PC-3 (cell line): ENCODE data around the gene TSFM.

Experiments
- EZH2 ChIP-seq: fragments of 300-600 bp; sonication (generic); IDR thresholded peaks from one replicate; pipeline ENCODE4 v1.6.1; 2017; ENCODE audit warnings: antibody characterized with exemption, mild to moderate bottlenecking, low read length; ENCODE audit not compliant: unreplicated experiment
- EZH2phosphoT487 ChIP-seq: fragments of 300-600 bp; sonication (generic); IDR thresholded peaks from 2 replicates; pipeline ENCODE4 v1.6.1; 2018; ENCODE audit warnings: mild to moderate bottlenecking, antibody characterized with exemption, low read length, borderline replicate concordance
- TF ChIP-seq, protein P1 (sequence below): fragments of 300-600 bp; sonication (generic); conservative IDR thresholded peaks from 2 replicates; pipeline ENCODE4 v1.5.1; 2017; ENCODE audit warnings: antibody characterized with exemption, low read depth, mild to moderate bottlenecking, low read length

DNA sequence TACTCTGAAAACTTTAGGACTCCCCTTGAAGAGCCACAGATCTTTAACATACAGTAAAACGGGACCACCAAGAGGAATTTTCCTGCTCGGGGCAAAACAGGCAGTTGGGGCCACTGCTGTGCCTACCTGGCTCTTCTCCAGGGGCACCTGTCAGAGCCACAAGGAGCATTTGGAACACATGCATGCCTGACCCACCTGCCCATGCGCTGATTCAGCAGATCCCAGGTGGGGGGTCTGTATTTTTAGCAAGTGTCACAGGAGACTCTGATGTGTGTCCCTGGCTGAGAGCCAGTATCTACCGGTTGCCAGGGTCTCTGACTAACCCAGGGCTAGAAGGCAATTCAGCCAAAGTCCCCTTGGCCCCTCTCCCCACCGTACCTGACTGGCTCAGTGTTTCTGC is 57.4 kb downstream of the TSFM start:
- TF ChIP-seq, protein P1, sequence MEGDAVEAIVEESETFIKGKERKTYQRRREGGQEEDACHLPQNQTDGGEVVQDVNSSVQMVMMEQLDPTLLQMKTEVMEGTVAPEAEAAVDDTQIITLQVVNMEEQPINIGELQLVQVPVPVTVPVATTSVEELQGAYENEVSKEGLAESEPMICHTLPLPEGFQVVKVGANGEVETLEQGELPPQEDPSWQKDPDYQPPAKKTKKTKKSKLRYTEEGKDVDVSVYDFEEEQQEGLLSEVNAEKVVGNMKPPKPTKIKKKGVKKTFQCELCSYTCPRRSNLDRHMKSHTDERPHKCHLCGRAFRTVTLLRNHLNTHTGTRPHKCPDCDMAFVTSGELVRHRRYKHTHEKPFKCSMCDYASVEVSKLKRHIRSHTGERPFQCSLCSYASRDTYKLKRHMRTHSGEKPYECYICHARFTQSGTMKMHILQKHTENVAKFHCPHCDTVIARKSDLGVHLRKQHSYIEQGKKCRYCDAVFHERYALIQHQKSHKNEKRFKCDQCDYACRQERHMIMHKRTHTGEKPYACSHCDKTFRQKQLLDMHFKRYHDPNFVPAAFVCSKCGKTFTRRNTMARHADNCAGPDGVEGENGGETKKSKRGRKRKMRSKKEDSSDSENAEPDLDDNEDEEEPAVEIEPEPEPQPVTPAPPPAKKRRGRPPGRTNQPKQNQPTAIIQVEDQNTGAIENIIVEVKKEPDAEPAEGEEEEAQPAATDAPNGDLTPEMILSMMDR, result no peak
- no peak for TF ChIP-seq EZH2
- TF ChIP-seq EZH2phosphoT487, result no peak
